OCI-LY7 (cell line): ENCODE results near the gene SHF. TPM values are rescaled to one million over a fixed set of nuclear protein-coding genes. Genes with fewer than 3 reads are reported as not detected.

Experiments
- BruUV-seq: library from RNA; stranded (reverse); fragments of 400-500 nt; replicated peaks from 2 replicates; lab custom pipeline; 2021; lab: Mats Ljungman, UMichigan
- CTCF ChIA-PET: fragments of 300-600 bp; sonication (Branson Sonifier 250); formaldehyde crosslinking; loops from one replicate; lab custom pipeline; 2022; ENCODE audit warnings: antibody characterized with exemption; ENCODE audit not compliant: unreplicated experiment; lab: Charles Lee
- POLR2A ChIA-PET: fragments of 300-600 bp; sonication (Branson Sonifier 250); formaldehyde crosslinking; loops from one replicate; lab custom pipeline; 2022; ENCODE audit warnings: antibody characterized with exemption; lab: Charles Lee
- DNase-seq: peaks from one replicate; pipeline ENCODE4 v3.0.0-alpha.2; 2015; ENCODE audit warnings: low spot score
- H2AFZ ChIP-seq: fragments of 200-600 bp; sonication (generic), shearing (Covaris generic); 2 replicates; pipeline ENCODE4 v1.6.1; 2014; ENCODE audit warnings: mild to moderate bottlenecking, antibody characterized with exemption, low read length, moderate library complexity
- H3K27ac ChIP-seq: fragments of 200-600 bp; sonication (generic); 2 replicates; pipeline ENCODE4 v1.5.1; 2014; ENCODE audit warnings: mixed run types, low read depth, mild to moderate bottlenecking, moderate library complexity, low read length, inconsistent platforms; ENCODE audit not compliant: poor library complexity, severe bottlenecking
- H3K36me3 ChIP-seq: fragments of 200-600 bp; sonication (generic); 2 replicates; pipeline ENCODE4 v1.6.1; 2014; ENCODE audit warnings: mild to moderate bottlenecking, antibody characterized with exemption, low read length, moderate library complexity, mixed read lengths; ENCODE audit not compliant: insufficient read depth
- H3K4me1 ChIP-seq: fragments of 200-600 bp; sonication (generic); 2 replicates; pipeline ENCODE4 v1.5.1; 2014; ENCODE audit warnings: mild to moderate bottlenecking, low read length; ENCODE audit not compliant: insufficient read depth, poor library complexity, severe bottlenecking
- H3K4me2 ChIP-seq: fragments of 200-600 bp; sonication (generic); 2 replicates; pipeline ENCODE4 v1.6.1; 2014; ENCODE audit warnings: mild to moderate bottlenecking, low read length
- H3K4me3 ChIP-seq: fragments of 200-600 bp; sonication (generic); 2 replicates; pipeline ENCODE4 v1.5.1; 2014; ENCODE audit warnings: mild to moderate bottlenecking, low read depth, low read length; ENCODE audit not compliant: poor library complexity, severe bottlenecking
- H3K79me2 ChIP-seq: fragments of 200-600 bp; sonication (generic); 2 replicates; pipeline ENCODE4 v1.6.1; 2016; ENCODE audit warnings: low read depth, mild to moderate bottlenecking, low read length, moderate library complexity, mixed read lengths; ENCODE audit not compliant: insufficient read depth
- H3K9me2 ChIP-seq: fragments of 200-600 bp; sonication (generic); 2 replicates; pipeline ENCODE4 v1.6.1; 2016; ENCODE audit warnings: mild to moderate bottlenecking, low read length, mixed read lengths; ENCODE audit not compliant: insufficient read depth
- H3K9me3 ChIP-seq: fragments of 200-600 bp; sonication (generic); 2 replicates; pipeline ENCODE4 v1.6.1; 2014; ENCODE audit warnings: mild to moderate bottlenecking, mixed run types, low read length, mixed read lengths
- H4K20me1 ChIP-seq: fragments of 200-600 bp; sonication (generic); 2 replicates; pipeline ENCODE4 v1.6.1; 2014; ENCODE audit warnings: mild to moderate bottlenecking, antibody characterized with exemption, low read length, moderate library complexity, mixed read lengths; ENCODE audit not compliant: insufficient read depth
- EZH2phosphoT487 ChIP-seq: fragments of 200-600 bp; sonication (generic); IDR thresholded peaks from 2 replicates; pipeline ENCODE4 v1.6.1; 2018; ENCODE audit warnings: low read depth, borderline replicate concordance, mild to moderate bottlenecking, mixed run types, antibody characterized with exemption, low read length, moderate library complexity, mixed read lengths
- intact Hi-C: fragments of 100-400 bp; cut with micrococcal nuclease; formaldehyde crosslinking; loops from one replicate; pipeline ENCODE4 v1.10.0; 2022; ENCODE audit not compliant: unreplicated experiment
- total RNA-seq, 2 experiments: library from RNA; depleted of rRNA in 1 of 2; stranded (reverse); fragments of >200 nt in 1 of 2; shearing (Covaris generic) in 1 of 2; gene quantifications; 2 replicates each; pipeline ENCODE4 v1.2.3, GENCODE V29; 2014 to 2022
- TF ChIP-seq, protein P1 (sequence below): fragments of 200-600 bp; sonication (generic); conservative IDR thresholded peaks from 2 replicates; pipeline ENCODE4 v1.5.1; 2014; ENCODE audit warnings: mild to moderate bottlenecking, antibody characterized with exemption, low read length, moderate library complexity, mixed read lengths

Gene SHF
- total RNA-seq, 2 experiments from 2014 or later, result 2.5 to 5.7 TPM

GRCh38 chr15:45200001-45200798 lies 12.4 kb upstream of the SHF start:
- intact Hi-C loops, result loop anchor here (1.0 to 5.0 kb wide), 4 partner anchors 33 to 387 kb away; partner anchors contain the start of gene BLOC1S6
- Histone ChIP-seq H3K4me3 (peak overlapping the region; percentile 85), H2AFZ (peak overlapping the region; percentile 99), H3K36me3 (no peaks in the 10 kb centered on the region), H3K79me2 (no peaks in the 10 kb centered on the region), H3K9me3 (no peaks in the 10 kb centered on the region), H4K20me1 (no peaks in the 10 kb centered on the region), H3K4me2 (peak overlapping the region; percentile 88), H3K9me2 (no peaks in the 10 kb centered on the region), H3K27ac (peak overlapping the region; percentile 76), H3K4me1 (peaks cover 31% of the 10 kb centered on the region)
- peak; percentile 92 for DNase-seq
- no peak for TF ChIP-seq EZH2phosphoT487
- TF ChIP-seq, protein P1, sequence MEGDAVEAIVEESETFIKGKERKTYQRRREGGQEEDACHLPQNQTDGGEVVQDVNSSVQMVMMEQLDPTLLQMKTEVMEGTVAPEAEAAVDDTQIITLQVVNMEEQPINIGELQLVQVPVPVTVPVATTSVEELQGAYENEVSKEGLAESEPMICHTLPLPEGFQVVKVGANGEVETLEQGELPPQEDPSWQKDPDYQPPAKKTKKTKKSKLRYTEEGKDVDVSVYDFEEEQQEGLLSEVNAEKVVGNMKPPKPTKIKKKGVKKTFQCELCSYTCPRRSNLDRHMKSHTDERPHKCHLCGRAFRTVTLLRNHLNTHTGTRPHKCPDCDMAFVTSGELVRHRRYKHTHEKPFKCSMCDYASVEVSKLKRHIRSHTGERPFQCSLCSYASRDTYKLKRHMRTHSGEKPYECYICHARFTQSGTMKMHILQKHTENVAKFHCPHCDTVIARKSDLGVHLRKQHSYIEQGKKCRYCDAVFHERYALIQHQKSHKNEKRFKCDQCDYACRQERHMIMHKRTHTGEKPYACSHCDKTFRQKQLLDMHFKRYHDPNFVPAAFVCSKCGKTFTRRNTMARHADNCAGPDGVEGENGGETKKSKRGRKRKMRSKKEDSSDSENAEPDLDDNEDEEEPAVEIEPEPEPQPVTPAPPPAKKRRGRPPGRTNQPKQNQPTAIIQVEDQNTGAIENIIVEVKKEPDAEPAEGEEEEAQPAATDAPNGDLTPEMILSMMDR, result no peak
- ChIA-PET POLR2A (interaction anchor here (0.6 to 2.9 kb wide), 10 partner anchors 9 to 650 kb away, joined by 3 to 10 read pairs (median 3); partner anchors contain the start of gene BLOC1S6), CTCF (no interaction called here)
- TSS peak; percentile 99 for BruUV-seq

GRCh38 chr15:45199136-45199810 lies 11.5 kb upstream of the SHF start:
- BruUV-seq, result no TSS peak
- H2AFZ ChIP-seq, result peak overlapping the region; percentile 74
- H3K36me3 ChIP-seq, result no peaks in the 10 kb centered on the region
- H3K79me2 ChIP-seq, result no peaks in the 10 kb centered on the region
- peak overlapping the region; percentile 76 for H3K27ac ChIP-seq
- peak; percentile 64 for DNase-seq
- ChIA-PET POLR2A (interaction anchor here (0.7 to 2.9 kb wide), 3 partner anchors 28 to 203 kb away, joined by 3 to 10 read pairs (median 3); a partner anchor contains a TSS), CTCF (no interaction called here)
- H3K4me2 ChIP-seq, result peak overlapping the region; percentile 88
- intact Hi-C loops, result no loop called here
- H3K4me3 ChIP-seq, result peak overlapping the region; percentile 85
- H3K4me1 ChIP-seq, result peaks cover 31% of the 10 kb centered on the region
- no peak for TF ChIP-seq EZH2phosphoT487
- TF ChIP-seq, protein P1, result peak; percentile 6
- no peaks in the 10 kb centered on the region for H3K9me3 ChIP-seq
- no peaks in the 10 kb centered on the region for H4K20me1 ChIP-seq
- H3K9me2 ChIP-seq, result no peaks in the 10 kb centered on the region
